Type B pancreatic cell (in vitro differentiated cells): ENCODE results near the gene AMBRA1. TPM values are rescaled to one million over a fixed set of nuclear protein-coding genes. Genes with fewer than 3 reads are reported as not detected.
A peak's percentile ranks its signal among the peaks of the same experiment; 100 is the strongest.

Experiments used
- DNase-seq: peaks from one replicate; pipeline ENCODE4 v3.0.0; 2021; ENCODE audit warnings: mixed read lengths; ENCODE audit not compliant: unreplicated experiment; ENCODE audit errors: extremely low spot score
- H3K27ac Mint-ChIP-seq: 2 replicates; pipeline ENCODE4 v1.8.0; 2021; ENCODE audit warnings: mild to moderate bottlenecking, mixed read lengths
- H3K27me3 Mint-ChIP-seq: 2 replicates; pipeline ENCODE4 v1.8.0; 2021; ENCODE audit warnings: mixed read lengths
- H3K36me3 Mint-ChIP-seq: 2 replicates; pipeline ENCODE4 v1.8.0; 2021; ENCODE audit warnings: mixed read lengths
- H3K4me1 Mint-ChIP-seq: one replicate; pipeline ENCODE4 v1.8.0; 2021; ENCODE audit warnings: mixed read lengths; ENCODE audit not compliant: unreplicated experiment
- H3K4me3 Mint-ChIP-seq: 2 replicates; pipeline ENCODE4 v1.8.0; 2021; ENCODE audit warnings: mild to moderate bottlenecking, mixed read lengths
- H3K9me3 Mint-ChIP-seq: 2 replicates; pipeline ENCODE4 v1.8.0; 2021; ENCODE audit warnings: mixed read lengths
- CTCF ChIP-seq: fragments of 200-600 bp; sonication (generic); conservative IDR thresholded peaks from 2 replicates; pipeline ENCODE4 v1.5.0; 2021; ENCODE audit warnings: antibody characterized with exemption, mild to moderate bottlenecking
- total RNA-seq: library from RNA; stranded (reverse); gene quantifications from 2 replicates; pipeline ENCODE4 v1.2.1, GENCODE V29; 2021; ENCODE audit warnings: low replicate concordance

The AMBRA1 gene
- total RNA-seq, 1 donor from 2014 or later, result 38.8 TPM

DNA sequence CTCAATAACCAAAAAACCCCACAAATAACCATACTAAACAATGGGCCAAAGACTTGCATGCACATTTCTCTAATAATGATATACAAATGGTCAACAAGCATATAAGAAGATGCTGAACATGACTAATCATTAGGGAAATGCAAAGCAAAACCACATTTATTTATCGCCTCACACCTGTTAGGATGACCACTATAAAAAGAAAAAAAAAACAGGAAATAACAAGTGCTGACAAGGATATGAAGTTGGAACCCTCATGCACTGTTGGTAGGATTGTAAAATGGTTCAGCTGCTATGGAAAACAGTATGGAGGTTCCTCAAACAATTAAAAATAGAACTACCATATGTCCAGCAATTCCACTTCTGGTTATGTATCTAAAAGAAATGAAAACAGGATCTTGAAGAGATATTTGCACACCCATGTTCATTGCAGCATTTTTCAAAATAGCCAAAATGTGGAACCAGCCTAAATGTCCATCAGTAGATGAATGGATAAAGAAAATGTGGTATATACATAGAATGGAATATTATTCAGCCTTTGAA is 66.2 kb downstream of the AMBRA1 start:
- Mint-ChIP-seq H3K9me3 (no peaks in the 10 kb centered on the region), H3K36me3 (no peaks in the 10 kb centered on the region), H3K27me3 (no peaks in the 10 kb centered on the region), H3K4me1 (peaks cover 19% of the 10 kb centered on the region), H3K4me3 (no peak overlapping the region), H3K27ac (no peak overlapping the region)
- no peak for DNase-seq
- no peak for TF ChIP-seq CTCF

DNA sequence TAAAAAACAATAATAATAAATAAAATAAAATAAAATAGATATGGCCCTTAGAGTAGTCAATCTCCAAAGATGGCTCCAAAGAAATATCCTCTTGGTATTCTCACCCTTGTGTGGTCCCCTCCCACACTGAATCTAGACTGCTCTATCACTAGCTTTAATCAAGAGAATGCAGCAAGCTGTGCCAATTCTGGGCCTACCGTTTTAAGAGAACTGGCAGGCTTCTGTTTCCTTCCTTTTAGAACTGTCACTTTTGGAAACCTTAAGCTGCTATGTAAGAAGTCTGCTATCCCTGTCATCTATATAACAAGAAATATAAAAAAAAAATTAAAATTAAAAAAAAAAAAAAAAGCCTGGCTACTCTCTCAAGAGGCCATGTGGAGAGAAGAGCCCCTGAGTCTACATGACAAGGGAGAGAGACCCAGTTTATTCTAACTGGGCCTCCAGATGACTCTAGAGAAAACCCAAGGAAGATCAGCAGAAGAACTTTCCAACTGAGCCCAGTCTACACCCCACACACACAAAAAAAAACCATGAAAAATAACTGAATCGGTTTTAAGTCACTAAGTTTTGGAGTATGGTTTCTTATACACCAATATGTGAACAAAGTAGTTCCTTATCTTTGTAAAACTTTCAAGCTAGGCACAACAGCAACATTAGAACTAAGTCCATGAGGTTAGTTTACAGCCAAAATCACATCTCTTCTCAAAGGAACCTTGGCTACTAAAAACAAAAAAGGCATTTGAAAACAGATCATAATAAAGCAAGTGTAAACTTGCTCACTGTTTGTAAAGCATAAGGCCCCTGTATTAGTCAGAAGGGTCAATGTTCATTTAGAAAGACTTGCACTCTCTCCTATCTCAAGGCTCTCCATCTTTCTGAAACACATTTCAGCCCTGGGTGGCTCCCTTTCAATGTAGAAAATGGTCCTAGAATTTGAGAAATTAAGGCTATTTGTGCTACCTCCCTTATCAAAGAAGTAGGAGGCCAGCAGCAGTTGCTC is 67.3 kb downstream of the AMBRA1 start:
- no peak for TF ChIP-seq CTCF
- no peaks in the 10 kb centered on the region for H3K27me3 Mint-ChIP-seq

GRCh38 chr11:46524201-46524770 is 69.5 kb downstream of the AMBRA1 start:
- H3K27me3 Mint-ChIP-seq, result no peaks in the 10 kb centered on the region
- no peak for TF ChIP-seq CTCF
- H3K9me3 Mint-ChIP-seq, result no peaks in the 10 kb centered on the region

More for the DNA sequence above, 67.3 kb downstream of the AMBRA1 start:
- DNase-seq, result no peak
- Mint-ChIP-seq H3K36me3 (no peaks in the 10 kb centered on the region), H3K27ac (no peak overlapping the region), H3K4me3 (no peak overlapping the region), H3K4me1 (peaks cover 30% of the 10 kb centered on the region), H3K9me3 (no peaks in the 10 kb centered on the region)

DNA sequence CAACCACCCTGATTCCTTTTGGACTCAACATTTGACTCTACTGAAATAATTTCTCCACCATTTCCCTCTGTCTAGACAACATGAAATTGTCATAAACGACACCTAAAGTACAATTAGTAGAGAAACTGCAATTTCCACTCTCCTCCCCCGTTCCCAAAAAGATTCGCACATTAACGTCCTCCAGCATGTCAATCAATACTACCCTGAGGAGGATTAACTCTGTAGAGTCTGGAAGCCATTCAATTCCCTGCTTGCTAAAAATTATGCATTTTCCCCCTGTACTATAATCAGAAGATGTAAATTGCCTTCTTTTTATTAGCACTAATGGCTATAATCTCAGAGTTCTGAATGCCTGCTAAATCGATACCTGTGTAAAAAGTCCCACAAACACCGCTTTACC is 70.5 kb downstream of the AMBRA1 start:
- Mint-ChIP-seq H3K36me3 (no peaks in the 10 kb centered on the region), H3K27ac (no peak overlapping the region), H3K4me3 (peak overlapping the region; percentile 0), H3K27me3 (no peaks in the 10 kb centered on the region), H3K4me1 (peaks cover 38% of the 10 kb centered on the region), H3K9me3 (no peaks in the 10 kb centered on the region)
- no peak for TF ChIP-seq CTCF
- no peak for DNase-seq

More at GRCh38 chr11:46524201-46524770, 69.5 kb downstream of the AMBRA1 start:
- Mint-ChIP-seq H3K4me3 (no peak overlapping the region), H3K4me1 (peaks cover 40% of the 10 kb centered on the region), H3K36me3 (no peaks in the 10 kb centered on the region), H3K27ac (no peak overlapping the region)
- no peak for DNase-seq

DNA sequence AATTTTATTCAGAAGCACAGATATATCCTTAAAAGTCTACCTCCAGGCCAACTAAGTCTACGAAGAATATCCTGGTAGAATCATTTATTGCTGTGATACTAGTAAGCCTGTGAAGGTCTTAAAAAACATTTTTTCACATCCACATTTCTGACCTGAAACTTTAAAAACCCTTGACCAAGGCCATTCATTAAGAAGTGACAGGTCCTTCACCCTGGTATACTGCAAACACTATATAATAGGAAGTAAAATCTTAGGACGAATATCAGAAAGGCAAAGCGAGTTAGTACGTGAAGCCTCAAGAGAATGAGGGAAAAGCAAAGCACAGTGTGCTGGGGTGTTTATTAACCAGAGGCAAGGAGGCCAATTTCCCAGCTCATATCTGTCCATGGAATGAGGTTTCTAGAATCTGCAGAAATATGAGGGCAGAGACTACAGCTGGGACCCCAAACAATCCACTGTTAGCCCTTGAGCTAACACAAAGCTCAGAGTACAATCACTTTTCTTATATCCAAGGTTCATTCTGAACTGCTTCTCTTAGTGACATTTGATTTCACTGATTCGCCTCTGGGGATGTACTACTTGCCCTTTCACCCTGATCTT is 71.0 kb downstream of the AMBRA1 start:
- DNase-seq, result no peak
- H3K4me3 Mint-ChIP-seq, result no peak overlapping the region
- no peak overlapping the region for H3K27ac Mint-ChIP-seq
- TF ChIP-seq CTCF, result peak; percentile 13
- peaks cover 38% of the 10 kb centered on the region for H3K4me1 Mint-ChIP-seq
- H3K27me3 Mint-ChIP-seq, result no peaks in the 10 kb centered on the region
- no peaks in the 10 kb centered on the region for H3K9me3 Mint-ChIP-seq
- H3K36me3 Mint-ChIP-seq, result no peaks in the 10 kb centered on the region
